ENCODE results near the gene PRR5L.
"Not testable (repeated sequence)": the region's sequence is repeated elsewhere in the genome, so short reads cannot be mapped to it uniquely, and the experiment has no call there.

Gene PRR5L

GRCh38 chr11:36281850-36282249, 14.2 kb upstream of the PRR5L start:
- ATAC-seq = no peak

DNA sequence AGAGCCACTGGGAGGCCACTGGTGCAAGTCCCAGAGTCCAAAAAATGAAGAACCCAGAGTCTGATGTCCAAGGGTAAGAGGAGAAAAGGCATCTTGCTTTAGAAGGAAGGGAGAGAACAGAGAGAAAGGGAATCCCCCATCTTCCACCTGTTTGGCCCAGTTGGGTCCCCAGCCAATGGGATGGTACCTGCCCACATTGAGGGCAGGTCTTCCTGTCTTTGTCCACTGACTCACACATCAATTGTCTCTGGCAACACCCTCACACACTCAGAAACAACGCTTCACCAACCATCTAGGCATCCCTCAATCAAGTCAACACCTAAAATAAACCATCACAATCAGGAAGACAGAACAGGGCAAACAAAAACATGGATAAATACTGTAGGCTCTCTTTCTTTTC, 13.2 kb upstream of the PRR5L start:
- no peak for ATAC-seq

GRCh38 chr11:36288442-36289225, 7.5 kb upstream of the PRR5L start:
- ATAC-seq = no peak

DNA sequence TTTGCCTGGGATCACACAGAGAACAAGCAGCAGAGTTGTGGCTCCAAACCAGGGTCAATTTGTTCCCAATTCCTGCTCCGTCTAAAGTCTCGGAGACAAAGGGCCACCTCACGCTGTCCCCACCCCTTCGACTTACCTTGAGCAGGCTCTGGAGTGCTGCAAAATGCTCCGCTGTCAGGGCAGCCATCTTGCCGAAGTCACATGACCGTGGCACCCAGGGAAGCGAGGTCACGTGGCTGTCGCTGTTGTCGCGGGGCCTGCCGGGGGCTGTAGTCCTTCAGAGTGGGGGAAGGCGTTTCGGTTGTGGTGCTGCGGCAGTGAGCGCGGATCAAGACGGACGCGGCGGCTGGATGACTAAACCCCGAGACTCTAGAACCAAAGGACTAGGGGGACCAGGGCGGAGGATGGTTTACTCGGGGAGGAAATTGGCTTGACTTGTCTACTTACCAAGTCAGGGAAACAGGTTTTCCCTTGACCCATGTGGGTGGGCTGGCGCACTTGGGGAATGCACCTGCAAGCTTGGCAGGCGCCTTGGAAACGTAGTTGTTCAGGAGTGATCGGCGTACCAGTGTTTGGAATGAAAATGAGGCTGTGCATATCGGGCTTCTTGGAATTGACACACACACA, 6.7 kb upstream of the PRR5L start, which contains the start of gene COMMD9:
TSS of gene COMMD9 (minus strand) at position 199 of the 627 bp plus-strand sequence. CDS start at position 187, 12 bp downstream.
- ATAC-seq = peak; percentile 99

DNA sequence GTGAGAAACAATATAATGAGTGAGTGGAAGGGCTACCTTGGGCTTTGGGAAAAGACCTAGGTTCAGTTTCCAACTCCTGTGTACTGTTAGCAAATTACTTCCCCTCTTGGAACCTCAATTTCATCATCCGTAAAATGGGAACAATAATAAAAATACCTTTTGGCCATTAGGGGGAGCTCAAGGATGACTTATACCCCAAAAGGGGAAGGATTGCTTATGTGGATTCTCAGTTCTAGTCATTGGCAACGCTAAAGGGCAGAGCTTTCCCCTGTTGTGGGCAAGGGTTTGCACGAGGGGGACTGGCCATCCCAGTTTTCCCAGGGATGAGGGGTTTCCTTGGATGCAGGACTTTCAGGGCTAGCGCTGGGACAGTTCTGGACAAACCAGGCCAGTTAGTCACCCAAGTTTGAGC, 3.8 kb upstream of the PRR5L start:
- no peak for ATAC-seq

DNA sequence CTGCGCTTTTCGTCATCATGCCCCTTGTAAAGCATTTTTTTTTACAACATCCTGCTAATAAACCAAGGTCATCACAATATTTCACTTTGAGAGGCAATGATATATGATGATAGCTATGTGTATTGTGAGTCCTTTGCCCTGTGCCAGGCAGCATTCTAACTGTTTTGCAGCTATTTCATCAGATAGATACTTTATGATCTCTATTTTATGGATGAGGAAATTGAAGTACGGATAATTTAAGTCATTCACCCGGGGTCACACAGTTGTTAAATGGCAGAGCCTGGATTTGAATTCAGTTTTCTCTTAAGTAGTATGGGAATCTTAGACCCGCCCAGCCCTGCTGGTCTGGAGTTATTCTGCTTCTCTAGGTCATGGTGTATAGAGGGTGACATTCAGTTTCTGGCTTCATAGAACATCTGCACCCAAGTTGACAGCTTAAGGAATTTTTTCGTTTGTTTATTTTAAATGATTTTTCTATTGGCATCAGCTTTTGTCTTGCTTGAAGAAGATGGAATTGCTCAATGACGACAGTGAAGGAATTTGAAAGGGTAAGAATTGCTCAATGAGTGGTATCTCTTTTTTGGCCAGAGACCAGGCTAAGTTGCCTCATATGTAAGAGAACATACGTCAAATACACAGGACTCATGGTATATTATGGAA, 926 bp downstream of the PRR5L start:
- ATAC-seq = no peak

DNA sequence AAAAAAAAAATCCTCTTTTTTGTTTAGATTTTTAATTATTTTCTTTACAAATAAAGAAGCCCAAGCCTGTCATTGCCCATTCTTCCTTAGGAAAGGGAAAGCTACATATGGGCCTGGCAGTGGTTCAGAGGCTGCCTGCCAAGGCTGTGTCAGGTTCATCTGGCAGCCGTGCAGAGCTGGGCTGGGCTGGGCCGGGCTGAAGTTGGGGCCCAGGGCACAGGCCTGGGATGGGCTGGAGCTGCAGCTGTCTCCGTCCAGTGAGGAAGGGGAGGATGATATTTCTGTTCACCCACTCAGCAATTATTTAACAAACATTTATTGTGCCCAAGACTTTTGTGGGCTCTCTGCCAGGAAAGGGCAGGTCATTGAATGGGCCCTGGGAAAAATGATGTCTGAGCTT, 4.6 kb downstream of the PRR5L start:
- no peak for ATAC-seq

- no peak for ATAC-seq
Observed at GRCh38 chr11:36304351-36304750, 8.3 kb downstream of the PRR5L start.

- no peak for ATAC-seq
Observed at GRCh38 chr11:36305047-36305446, 9.0 kb downstream of the PRR5L start.

DNA sequence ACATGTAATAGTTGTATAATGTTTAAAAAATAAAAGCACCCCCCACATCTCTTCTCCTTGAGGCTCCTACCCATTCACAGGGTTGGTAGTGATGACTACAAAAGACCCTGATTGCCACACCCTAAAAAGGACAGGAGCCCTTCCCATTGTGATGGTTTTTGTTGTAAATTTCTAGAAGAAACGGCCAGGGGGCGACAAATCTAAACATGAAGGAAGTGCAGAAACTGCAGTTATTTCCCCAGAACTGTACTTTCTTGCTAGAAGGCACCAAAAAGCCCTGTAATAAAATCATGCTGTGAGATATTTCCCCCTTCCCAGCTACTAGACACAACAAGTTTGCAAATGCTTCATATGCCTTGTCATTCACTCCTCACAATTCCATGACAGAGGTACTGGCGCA, 10.8 kb downstream of the PRR5L start:
- no peak for ATAC-seq

GRCh38 chr11:36308577-36308976, 12.5 kb downstream of the PRR5L start:
- no peak for ATAC-seq

GRCh38 chr11:36309779-36310178, 13.7 kb downstream of the PRR5L start:
- ATAC-seq = no peak

DNA sequence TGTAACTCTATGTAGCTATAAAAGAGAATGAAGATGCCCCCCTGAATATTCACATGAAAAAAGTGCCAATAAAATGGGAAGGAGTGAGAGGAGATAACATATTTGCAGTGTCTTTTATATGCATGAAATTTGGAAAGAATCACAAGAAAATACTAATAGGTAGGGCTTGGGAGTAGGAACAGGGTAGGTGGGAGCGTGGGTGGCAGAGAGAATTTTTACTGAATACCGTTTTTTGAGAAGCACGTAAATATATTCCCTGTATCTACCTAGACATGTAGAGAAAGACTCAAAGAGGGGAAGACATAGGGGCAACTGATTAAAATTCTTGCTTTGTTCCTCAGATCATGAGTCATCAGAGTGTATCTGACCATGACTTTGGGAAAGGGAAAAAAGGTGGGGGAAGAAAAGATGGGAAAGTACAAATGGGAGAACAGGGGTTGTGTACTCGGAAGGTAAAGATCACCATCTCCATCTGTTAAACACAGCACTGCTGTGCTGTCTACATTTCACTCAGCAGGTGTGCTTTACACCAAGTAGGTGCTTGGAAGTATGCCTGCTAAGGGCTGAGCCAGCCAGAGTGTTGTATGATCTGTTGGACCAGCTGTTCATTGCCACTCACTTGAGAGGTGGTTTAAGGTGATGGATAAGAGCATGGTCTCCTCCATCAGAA, 16.0 kb downstream of the PRR5L start:
- no peak for ATAC-seq

DNA sequence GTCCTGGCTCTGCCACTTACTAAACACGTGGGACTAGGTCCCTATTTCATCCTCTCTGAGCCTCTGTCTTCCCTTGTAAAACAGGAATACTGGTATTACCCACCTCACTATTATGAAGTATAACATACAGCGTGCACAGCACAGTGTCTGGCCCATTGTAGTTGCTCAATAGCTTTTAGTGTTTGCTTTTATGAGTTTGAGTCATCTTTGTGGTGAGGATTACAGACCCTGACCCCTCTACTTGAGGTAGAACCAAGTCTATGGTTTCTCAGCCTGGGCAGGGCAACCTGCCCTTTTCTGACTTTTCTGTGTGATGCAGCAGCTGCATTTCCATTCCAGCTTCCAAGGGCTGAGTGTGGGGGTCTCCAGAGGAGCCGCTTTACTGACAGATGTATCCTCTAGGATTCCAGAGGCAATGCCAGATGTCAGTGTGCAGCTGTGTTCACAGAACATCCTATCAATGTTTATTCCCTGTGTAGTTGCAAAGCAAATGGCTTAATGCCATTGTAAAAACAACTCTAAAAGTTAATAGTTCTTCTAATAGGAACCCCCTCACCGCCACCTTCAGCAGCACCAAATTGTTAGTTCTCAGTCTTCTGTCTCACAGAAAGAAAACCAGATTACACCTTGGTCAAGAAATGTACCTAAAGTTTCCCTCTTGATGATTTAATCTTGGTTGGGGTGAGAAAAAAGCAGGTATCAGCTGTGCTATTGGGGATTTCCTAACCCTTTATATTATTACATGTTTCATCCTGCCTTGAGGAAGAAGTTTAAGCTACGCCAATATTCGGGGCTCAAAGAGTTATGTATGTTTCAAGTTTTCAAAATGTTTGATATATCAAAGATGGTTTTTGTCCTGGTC, 16.8 kb downstream of the PRR5L start:
- no peak for ATAC-seq

DNA sequence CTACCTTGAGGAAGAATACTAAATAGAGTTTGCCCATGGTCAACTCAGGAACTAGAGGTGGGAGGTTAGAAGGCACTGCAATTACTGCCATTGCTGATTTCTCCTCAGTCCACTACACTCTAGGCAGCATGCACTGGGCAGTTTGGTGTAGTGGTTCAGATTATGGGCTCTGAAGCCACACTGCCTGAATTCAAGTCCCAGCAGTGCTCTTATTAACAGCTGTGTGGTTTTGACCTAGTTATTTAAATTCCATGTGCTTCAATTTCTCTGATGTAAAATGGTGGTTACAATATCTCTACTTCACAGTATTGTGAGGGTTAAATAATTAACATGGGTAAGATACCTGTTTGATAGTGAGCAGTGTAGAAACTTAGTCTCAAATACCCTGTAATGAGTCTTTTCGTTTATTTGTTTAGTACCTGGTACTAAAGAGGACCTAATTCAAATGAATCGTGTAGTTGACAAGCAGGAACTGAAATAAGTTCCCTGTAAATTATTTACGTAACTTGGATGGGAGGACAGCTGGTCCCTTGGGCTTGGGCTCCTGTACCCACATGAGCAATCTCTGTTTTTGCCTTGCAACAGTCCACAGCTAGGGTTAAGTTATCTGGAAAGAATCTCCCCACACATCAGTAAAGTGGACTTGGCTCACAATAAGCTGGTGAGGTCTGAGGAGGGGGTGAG, 17.8 kb downstream of the PRR5L start:
- no peak for ATAC-seq

GRCh38 chr11:36314434-36314767, 18.3 kb downstream of the PRR5L start:
- no peak for ATAC-seq

- ATAC-seq = no peak
Observed at GRCh38 chr11:36316049-36316448, 20.0 kb downstream of the PRR5L start.

- no peak for ATAC-seq
Observed at GRCh38 chr11:36317992-36318391, 21.9 kb downstream of the PRR5L start.

GRCh38 chr11:36324956-36325355, 28.9 kb downstream of the PRR5L start:
- not testable (repeated sequence) for ATAC-seq

GRCh38 chr11:36325403-36325802, 29.3 kb downstream of the PRR5L start:
- ATAC-seq = not testable (repeated sequence)

DNA sequence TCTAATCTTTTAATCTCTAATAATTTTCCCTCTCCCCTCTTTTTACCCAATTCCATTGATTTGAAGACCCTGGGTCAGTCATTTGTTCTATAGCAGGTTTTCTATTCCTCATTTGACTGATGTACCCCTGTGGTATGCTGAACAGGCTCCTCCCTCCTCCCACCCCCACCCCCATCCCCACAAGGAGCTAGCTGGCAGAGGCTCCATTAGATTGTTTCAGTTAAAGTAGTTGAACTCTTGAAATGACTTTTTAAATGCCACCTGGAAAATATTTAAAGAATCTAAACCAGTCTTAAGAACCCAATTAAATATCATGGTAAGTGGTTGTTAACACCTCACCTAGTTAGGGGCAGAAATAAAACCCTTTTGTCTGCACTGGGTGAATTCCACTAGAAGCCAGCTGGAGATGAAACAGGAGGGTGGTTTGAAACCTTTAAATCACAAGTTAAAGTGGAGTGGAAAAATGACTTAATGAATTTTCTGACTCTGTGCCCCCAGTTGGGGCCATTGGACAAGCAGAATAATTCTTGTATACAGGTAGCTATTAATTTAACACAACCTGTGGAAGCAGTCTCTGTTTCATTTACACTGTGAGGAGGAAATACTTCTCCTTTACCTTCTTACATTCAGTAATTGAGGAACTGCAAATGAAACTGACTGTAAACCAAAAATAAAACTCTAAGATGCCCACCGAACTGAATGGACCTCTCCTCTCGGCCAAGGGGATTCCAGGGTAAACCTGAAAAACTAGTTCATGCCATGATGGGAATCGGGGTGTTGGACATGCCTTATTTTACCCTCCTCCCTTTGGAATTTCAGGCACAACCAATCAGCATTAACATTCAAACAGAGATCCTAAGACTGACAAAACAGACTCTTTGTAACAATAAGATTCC, 30.7 kb downstream of the PRR5L start:
- ATAC-seq = peak in 1 of 2 donors; percentile 17
